ENCODE results near the gene LIPI. TPM values are rescaled to one million over a fixed set of nuclear protein-coding genes. Genes with fewer than 3 reads are reported as not detected.
"Not testable (repeated sequence)": the region's sequence is repeated elsewhere in the genome, so short reads cannot be mapped to it uniquely, and the experiment has no call there.

The LIPI gene
- total RNA-seq, 4 donors from 2014 or later = not detected

DNA sequence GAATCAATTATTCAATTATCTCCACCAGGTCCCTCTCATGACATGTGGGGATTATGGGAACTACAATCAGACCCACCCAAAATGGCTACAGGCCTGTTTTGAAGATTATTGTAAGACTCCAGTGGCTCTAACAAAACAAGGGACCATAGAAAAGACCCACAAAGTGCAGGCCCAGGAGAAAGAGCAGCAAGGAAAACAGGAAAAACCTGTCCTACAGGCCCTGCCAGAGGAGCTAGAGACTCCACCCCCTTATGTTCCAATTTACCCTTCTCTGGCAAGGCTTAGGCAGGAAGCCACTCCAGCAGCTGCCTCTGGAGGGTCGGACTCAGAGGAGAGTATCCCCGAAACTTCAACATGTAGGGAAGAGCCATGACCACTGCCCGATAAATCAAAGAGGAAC lies 96.5 kb downstream of the LIPI start:
- H3K27ac ChIP-seq (replicated peaks in 1 of 4) = no peak overlapping the region
- H3K4me3 ChIP-seq = no peak overlapping the region
- no peaks in the 10 kb centered on the region for H3K27me3 ChIP-seq
- no peaks in the 10 kb centered on the region for H3K9me3 ChIP-seq
- H3K36me3 ChIP-seq = no peaks in the 10 kb centered on the region
- intact Hi-C loops (cut with DNase I) = no loop called here
- H3K4me1 ChIP-seq = no peaks in the 10 kb centered on the region
- WGBS = 100% methylated on average over 3 of the region's 3 CpGs
- no peak for TF ChIP-seq EP300 (IDR thresholded peaks at IDR 0.05)
- TF ChIP-seq POLR2A (IDR thresholded peaks at IDR 0.05; ENCODE audit: low read depth) = no peak
- TF ChIP-seq POLR2AphosphoS5 (IDR thresholded peaks at IDR 0.05) = no peak
- TF ChIP-seq, protein P1, sequence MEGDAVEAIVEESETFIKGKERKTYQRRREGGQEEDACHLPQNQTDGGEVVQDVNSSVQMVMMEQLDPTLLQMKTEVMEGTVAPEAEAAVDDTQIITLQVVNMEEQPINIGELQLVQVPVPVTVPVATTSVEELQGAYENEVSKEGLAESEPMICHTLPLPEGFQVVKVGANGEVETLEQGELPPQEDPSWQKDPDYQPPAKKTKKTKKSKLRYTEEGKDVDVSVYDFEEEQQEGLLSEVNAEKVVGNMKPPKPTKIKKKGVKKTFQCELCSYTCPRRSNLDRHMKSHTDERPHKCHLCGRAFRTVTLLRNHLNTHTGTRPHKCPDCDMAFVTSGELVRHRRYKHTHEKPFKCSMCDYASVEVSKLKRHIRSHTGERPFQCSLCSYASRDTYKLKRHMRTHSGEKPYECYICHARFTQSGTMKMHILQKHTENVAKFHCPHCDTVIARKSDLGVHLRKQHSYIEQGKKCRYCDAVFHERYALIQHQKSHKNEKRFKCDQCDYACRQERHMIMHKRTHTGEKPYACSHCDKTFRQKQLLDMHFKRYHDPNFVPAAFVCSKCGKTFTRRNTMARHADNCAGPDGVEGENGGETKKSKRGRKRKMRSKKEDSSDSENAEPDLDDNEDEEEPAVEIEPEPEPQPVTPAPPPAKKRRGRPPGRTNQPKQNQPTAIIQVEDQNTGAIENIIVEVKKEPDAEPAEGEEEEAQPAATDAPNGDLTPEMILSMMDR (IDR thresholded peaks at IDR 0.05) = no peak
- DNase-seq (ENCODE audit: extremely low spot score) = no peak

DNA sequence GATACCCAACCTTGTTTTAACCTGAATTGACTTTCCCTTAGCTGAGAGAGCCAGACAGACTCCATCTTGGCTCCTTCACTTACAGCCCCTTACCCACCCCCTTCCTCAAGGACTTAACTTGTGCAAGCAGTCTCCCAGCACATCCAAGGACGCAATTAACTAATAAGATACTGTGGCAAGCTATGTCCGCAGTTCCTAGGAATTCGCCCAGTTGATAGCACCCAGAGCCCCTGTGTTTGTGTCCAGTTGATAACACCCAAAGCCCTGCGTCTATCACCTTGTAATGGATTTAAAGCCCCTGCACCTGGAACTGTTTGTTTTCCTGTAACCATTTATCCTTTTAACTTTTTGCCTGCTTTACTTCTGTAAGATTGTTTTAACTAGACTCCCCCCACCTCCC lies 106.2 kb downstream of the LIPI start:
- H3K9me3 ChIP-seq; H3K27ac ChIP-seq (replicated peaks in 1 of 4); H3K4me3 ChIP-seq; H3K4me1 ChIP-seq; H3K36me3 ChIP-seq; DNase-seq (ENCODE audit: extremely low spot score); intact Hi-C loops (cut with DNase I); H3K27me3 ChIP-seq: not testable (repeated sequence)
- WGBS = 91% methylated on average over 4 of the region's 4 CpGs

DNA sequence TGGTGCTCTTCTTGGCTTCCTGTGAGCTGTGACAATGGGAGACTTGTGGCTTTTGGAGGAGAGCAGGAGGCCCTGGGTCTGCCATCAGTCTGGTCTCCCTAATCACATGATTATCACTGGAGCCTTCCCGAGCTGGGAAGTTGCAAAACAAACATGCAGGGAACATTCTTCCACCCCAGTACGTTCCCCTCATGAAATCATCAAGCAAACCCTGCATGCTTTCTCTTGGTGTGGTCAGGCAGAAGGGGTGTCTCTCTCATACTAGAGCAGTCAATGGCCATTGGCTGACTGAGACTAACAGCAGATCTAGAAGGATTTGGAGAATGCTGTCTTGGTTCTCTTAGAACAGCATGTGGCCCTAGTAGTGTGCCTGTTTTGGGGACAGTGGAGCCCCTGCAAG lies 111.2 kb downstream of the LIPI start:
- H3K4me1 ChIP-seq = no peaks in the 10 kb centered on the region
- TF ChIP-seq, protein P1 (IDR thresholded peaks at IDR 0.05) = no peak
- TF ChIP-seq POLR2AphosphoS5 (IDR thresholded peaks at IDR 0.05) (no peak), EP300 (IDR thresholded peaks at IDR 0.05) (no peak), POLR2A (IDR thresholded peaks at IDR 0.05; ENCODE audit: low read depth) (no peak)
- peaks cover 0 to 5% (median 0%) of the 10 kb centered on the region in 4 donors for H3K36me3 ChIP-seq
- H3K27me3 ChIP-seq = no peaks in the 10 kb centered on the region
- WGBS = 28% methylated on average over 2 of the region's 2 CpGs
- H3K27ac ChIP-seq (replicated peaks in 1 of 4) = no peak overlapping the region
- no peak for DNase-seq (ENCODE audit: extremely low spot score)
- H3K4me3 ChIP-seq = no peak overlapping the region
- no peaks in the 10 kb centered on the region for H3K9me3 ChIP-seq
- intact Hi-C loops (cut with DNase I) = no loop called here

DNA sequence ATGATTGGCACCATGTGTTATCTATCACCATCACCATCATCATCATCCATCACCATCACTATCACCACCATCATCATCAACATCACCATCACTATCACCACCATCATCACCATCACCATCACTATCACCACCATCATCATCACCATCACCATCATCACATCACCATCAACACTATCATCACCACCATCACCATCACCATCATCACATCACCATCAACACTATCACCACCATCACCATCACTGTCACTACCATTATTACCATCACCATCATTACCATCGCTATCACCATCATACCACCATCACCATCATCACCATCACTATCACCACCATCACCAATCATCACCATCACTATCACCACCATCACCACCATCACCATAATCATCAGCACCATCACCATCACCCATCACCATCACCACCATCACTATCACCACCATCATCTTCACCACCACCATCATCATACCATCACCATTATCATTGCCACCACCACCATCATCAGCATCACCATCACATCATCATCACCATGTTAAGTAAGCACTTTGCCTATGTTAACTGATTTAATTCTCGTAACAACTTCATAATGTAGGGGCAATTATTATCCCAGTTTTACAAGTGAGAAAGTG lies 112.8 kb downstream of the LIPI start:
- no peak overlapping the region for H3K4me3 ChIP-seq
- peaks cover 0 to 5% (median 0%) of the 10 kb centered on the region in 4 donors for H3K36me3 ChIP-seq
- peak; percentile 55 for DNase-seq (ENCODE audit: extremely low spot score)
- H3K27me3 ChIP-seq = no peaks in the 10 kb centered on the region
- TF ChIP-seq POLR2A (IDR thresholded peaks at IDR 0.05; ENCODE audit: low read depth) = no peak
- TF ChIP-seq, protein P1 (IDR thresholded peaks at IDR 0.05) = no peak
- TF ChIP-seq POLR2AphosphoS5 (IDR thresholded peaks at IDR 0.05) = no peak
- TF ChIP-seq EP300 (IDR thresholded peaks at IDR 0.05) = no peak
- 94% methylated on average over 2 of the region's 2 CpGs for WGBS
- no peaks in the 10 kb centered on the region for H3K4me1 ChIP-seq
- H3K9me3 ChIP-seq = no peaks in the 10 kb centered on the region
- intact Hi-C loops (cut with DNase I) = no loop called here
- no peak overlapping the region for H3K27ac ChIP-seq (replicated peaks in 1 of 4)

DNA sequence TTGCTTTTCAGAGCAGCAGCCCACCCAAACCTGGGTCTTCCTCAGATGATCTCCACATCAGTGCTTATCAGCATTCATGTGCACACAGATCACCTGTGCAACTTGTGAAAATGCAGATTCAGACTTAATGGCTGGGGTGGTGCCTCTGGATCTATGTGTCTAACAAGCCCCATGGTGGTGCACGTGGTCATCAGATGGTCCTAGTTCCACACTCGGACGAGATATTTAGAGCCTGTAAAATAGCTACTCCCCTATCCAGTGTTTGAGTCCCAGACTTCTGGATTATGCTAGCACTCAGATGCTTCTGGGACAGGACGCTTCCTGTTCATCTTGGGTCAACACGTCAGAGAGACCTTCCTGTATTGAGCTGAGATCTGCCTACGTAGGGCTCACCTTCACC lies 114.2 kb downstream of the LIPI start:
- Histone ChIP-seq H3K27me3 (no peaks in the 10 kb centered on the region), H3K27ac (replicated peaks in 1 of 4) (no peak overlapping the region), H3K36me3 (peaks cover 0 to 5% (median 0%) of the 10 kb centered on the region in 4 donors), H3K9me3 (no peaks in the 10 kb centered on the region), H3K4me3 (no peak overlapping the region), H3K4me1 (no peaks in the 10 kb centered on the region)
- 95% methylated on average over 6 of the region's 6 CpGs for WGBS
- peak; percentile 77 for DNase-seq (ENCODE audit: extremely low spot score)
- intact Hi-C loops (cut with DNase I) = no loop called here
- TF ChIP-seq, protein P1 (IDR thresholded peaks at IDR 0.05) = no peak
- TF ChIP-seq POLR2AphosphoS5 (IDR thresholded peaks at IDR 0.05) = no peak
- TF ChIP-seq POLR2A (IDR thresholded peaks at IDR 0.05; ENCODE audit: low read depth) = no peak
- no peak for TF ChIP-seq EP300 (IDR thresholded peaks at IDR 0.05)

Measured in esophagus muscularis mucosa (tissue), 4 donors.